ENCODE results near the gene TRNAU1AP.
A peak's percentile ranks its signal among the peaks of the same experiment; 100 is the strongest.
"Not testable (repeated sequence)": the region's sequence is repeated elsewhere in the genome, so short reads cannot be mapped to it uniquely, and the experiment has no call there.

The TRNAU1AP gene

GRCh38 chr1:28578696-28579218, 25.9 kb downstream of the TRNAU1AP start:
- CTCF ChIA-PET: no interaction called here
- POLR2A ChIA-PET: interaction anchor here (1.3 to 4.1 kb wide), 3 partner anchors 8 to 25 kb away, joined by 3 to 92 read pairs (median 5); partner anchors contain the start of gene TRNAU1AP
- DNase-seq (ENCODE audit: extremely low spot score): no peak
- TF ChIP-seq CTBP1 (IDR thresholded peaks at IDR 0.05; ENCODE audit: borderline replicate concordance) (no peak), ARNT (IDR thresholded peaks at IDR 0.05) (no peak), ZNF384 (IDR thresholded peaks at IDR 0.05) (no peak), FOXK2 (IDR thresholded peaks at IDR 0.05) (no peak)

- CTCF ChIA-PET: no interaction called here
- POLR2A ChIA-PET: interaction anchor here (1.3 to 4.1 kb wide), 4 partner anchors 9 to 58 kb away, joined by 3 to 92 read pairs (median 12); partner anchors contain the start of gene TRNAU1AP
- TF ChIP-seq NFRKB (IDR thresholded peaks at IDR 0.05) (no peak), ZNF384 (IDR thresholded peaks at IDR 0.05) (peak; percentile 9; the same call in 1 of the 2 replicates)
- no peak for DNase-seq (ENCODE audit: extremely low spot score)
These were observed 26.5 kb downstream of the TRNAU1AP start for GRCh38 chr1:28579401-28579800.

GRCh38 chr1:28580722-28581530, 28.0 kb downstream of the TRNAU1AP start:
- peak; percentile 68 for DNase-seq (ENCODE audit: extremely low spot score)
- ChIA-PET POLR2A (interaction anchor here (0.6 to 4.1 kb wide), 50 partner anchors 9 to 704 kb away, joined by 3 to 92 read pairs (median 6); partner anchors contain the start of genes ATP5IF1, EYA3, GMEB1 and PHACTR4), CTCF (interaction anchor here (0.9 to 1.4 kb wide), 6 partner anchors 10 to 333 kb away, joined by 3 to 5 read pairs (median 4); no protein-coding TSS in a partner anchor)
- TF ChIP-seq HDGF (IDR thresholded peaks at IDR 0.05; ENCODE audit: borderline replicate concordance) (peak; percentile 75; the same call in 1 of the 2 replicates), ZNF384 (IDR thresholded peaks at IDR 0.05) (no peak), BHLHE40 (IDR thresholded peaks at IDR 0.05; ENCODE audit: borderline replicate concordance) (no peak), ARNT (IDR thresholded peaks at IDR 0.05) (no peak), FOXK2 (IDR thresholded peaks at IDR 0.05) (no peak), ELF4 (IDR thresholded peaks at IDR 0.05) (no peak), SUZ12 (IDR thresholded peaks at IDR 0.05) (no peak), L3MBTL2 (conservative IDR thresholded peaks at IDR 0.05) (no peak), PKNOX1 (IDR thresholded peaks at IDR 0.05) (peak; percentile 70), LEF1 (IDR thresholded peaks at IDR 0.05; ENCODE audit: borderline replicate concordance) (no peak), TARDBP (IDR thresholded peaks at IDR 0.05) (no peak), CTBP1 (IDR thresholded peaks at IDR 0.05; ENCODE audit: borderline replicate concordance) (no peak), NFRKB (IDR thresholded peaks at IDR 0.05) (no peak), SP1 (IDR thresholded peaks at IDR 0.05) (no peak), FOXM1 (IDR thresholded peaks at IDR 0.05; ENCODE audit: borderline replicate concordance) (no peak), FOXA1 (IDR thresholded peaks at IDR 0.05) (no peak)

- peak; percentile 100 for DNase-seq (ENCODE audit: extremely low spot score)
- TF ChIP-seq ELF4 (IDR thresholded peaks at IDR 0.05) (peak; percentile 99), CTBP1 (IDR thresholded peaks at IDR 0.05; ENCODE audit: borderline replicate concordance) (peak; percentile 43; the same call in 1 of the 2 replicates), PKNOX1 (IDR thresholded peaks at IDR 0.05) (no peak), LEF1 (IDR thresholded peaks at IDR 0.05; ENCODE audit: borderline replicate concordance) (no peak), BHLHE40 (IDR thresholded peaks at IDR 0.05; ENCODE audit: borderline replicate concordance) (no peak), FOXK2 (IDR thresholded peaks at IDR 0.05) (no peak), L3MBTL2 (conservative IDR thresholded peaks at IDR 0.05) (peak; percentile 97), HDGF (IDR thresholded peaks at IDR 0.05; ENCODE audit: borderline replicate concordance) (no peak; the same call in 1 of the 2 replicates), ZNF384 (IDR thresholded peaks at IDR 0.05) (no peak), NFRKB (IDR thresholded peaks at IDR 0.05) (no peak), FOXA1 (IDR thresholded peaks at IDR 0.05) (no peak), FOXM1 (IDR thresholded peaks at IDR 0.05; ENCODE audit: borderline replicate concordance) (peak; percentile 44; the same call in 1 of the 2 replicates), SP1 (IDR thresholded peaks at IDR 0.05) (no peak), ARNT (IDR thresholded peaks at IDR 0.05) (no peak; the same call in 1 of the 2 replicates), SUZ12 (IDR thresholded peaks at IDR 0.05) (no peak), TARDBP (IDR thresholded peaks at IDR 0.05) (peak; percentile 88)
- POLR2A ChIA-PET: interaction anchor here (0.6 to 4.1 kb wide), 57 partner anchors 9 to 704 kb away, joined by 3 to 92 read pairs (median 5); partner anchors contain the start of genes ATP5IF1, EYA3, GMEB1 and MED18
- CTCF ChIA-PET: interaction anchor here (0.9 to 1.3 kb wide), 5 partner anchors 9 to 333 kb away, joined by 3 to 5 read pairs (median 4); no protein-coding TSS in a partner anchor
These were observed 28.8 kb downstream of the TRNAU1AP start for GRCh38 chr1:28581531-28582247.

- peak; percentile 56 for DNase-seq (ENCODE audit: extremely low spot score)
- ChIA-PET POLR2A (interaction anchor here (0.7 to 4.1 kb wide), 48 partner anchors 8 to 705 kb away, joined by 3 to 92 read pairs (median 6); partner anchors contain the start of genes ATP5IF1, EYA3, GMEB1 and MED18), CTCF (interaction anchor here (0.9 to 1.2 kb wide), 2 partner anchors 8 to 333 kb away, joined by 4 to 5 read pairs; no protein-coding TSS in a partner anchor)
- no peak for TF ChIP-seq SP1 (IDR thresholded peaks at IDR 0.05)
- TF ChIP-seq HDGF (IDR thresholded peaks at IDR 0.05; ENCODE audit: borderline replicate concordance): no peak
- TF ChIP-seq L3MBTL2 (conservative IDR thresholded peaks at IDR 0.05): no peak
- TF ChIP-seq FOXA1 (IDR thresholded peaks at IDR 0.05): no peak
- TF ChIP-seq FOXK2 (IDR thresholded peaks at IDR 0.05): no peak
- no peak; the same call in 1 of the 2 replicates for TF ChIP-seq TARDBP (IDR thresholded peaks at IDR 0.05)
- TF ChIP-seq SUZ12 (IDR thresholded peaks at IDR 0.05): no peak
- TF ChIP-seq ZNF384 (IDR thresholded peaks at IDR 0.05): no peak
These were observed 29.3 kb downstream of the TRNAU1AP start for GRCh38 chr1:28582248-28582615.

- POLR2A ChIA-PET: interaction anchor here (0.6 kb wide), 1 partner anchor 74 kb away, joined by 3 read pairs; no protein-coding TSS in a partner anchor
- DNase-seq (ENCODE audit: extremely low spot score); CTCF ChIA-PET: not testable (repeated sequence)
These were observed 33.9 kb downstream of the TRNAU1AP start for GRCh38 chr1:28586585-28587391.
